Tibial nerve (tissue), 3 donors: ENCODE data around the gene RPTOR.

Experiments used
- POLR2A ChIP-seq, 2 donors: fragments of 450-650 bp; IDR thresholded peaks; one replicate each; pipeline ENCODE4 v1.6.1; 2017; ENCODE audit warnings: antibody characterized with exemption in 2 of 2, mild to moderate bottlenecking in 2 of 2, moderate library complexity in 2 of 2
- TF ChIP-seq, protein P1 (sequence below), 5 experiments: fragments of 200-600 bp in 3 of 5; fragments of 450-650 bp in 2 of 5; sonication (generic) in 3 of 5; IDR thresholded peaks; one replicate each; pipeline ENCODE4 v1.5.1; 2016 to 2019; ENCODE audit warnings: antibody characterized with exemption in 5 of 5, mild to moderate bottlenecking in 3 of 5, moderate library complexity in 2 of 5

DNA sequence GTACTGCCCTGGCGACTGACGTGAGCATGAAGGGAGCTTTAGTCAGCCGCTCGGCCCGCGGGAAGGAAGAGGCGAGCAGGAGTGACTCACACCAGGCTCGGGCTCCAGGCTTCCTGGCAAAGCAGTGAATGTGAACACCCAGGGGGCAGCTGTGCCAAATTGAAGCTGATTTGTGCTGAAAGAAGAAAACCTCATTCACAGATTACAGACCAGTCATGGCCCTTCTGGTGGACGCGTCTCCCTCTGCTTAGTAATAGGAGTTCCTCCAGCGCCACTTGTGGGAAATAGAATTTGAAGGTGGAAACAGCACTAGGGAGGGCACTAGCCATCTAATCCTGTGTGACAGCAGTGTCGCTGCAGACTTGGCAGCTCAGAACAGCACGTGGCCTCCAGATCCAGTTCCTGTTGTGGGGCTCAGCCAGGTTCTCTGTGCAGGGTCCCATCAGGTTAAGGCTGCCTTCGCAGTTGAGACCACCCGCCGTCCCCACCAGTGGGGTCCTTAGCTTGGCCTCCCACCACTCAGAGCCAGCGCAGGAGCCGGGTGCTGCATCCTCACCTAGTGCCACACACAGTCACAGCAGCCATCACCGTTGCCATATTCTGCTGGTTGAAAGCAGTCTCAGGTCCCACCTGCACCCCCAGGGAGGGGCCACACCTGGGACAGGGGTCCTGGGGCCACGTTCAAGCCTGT lies 282.5 kb downstream of the RPTOR start:
- TF ChIP-seq, protein P1, sequence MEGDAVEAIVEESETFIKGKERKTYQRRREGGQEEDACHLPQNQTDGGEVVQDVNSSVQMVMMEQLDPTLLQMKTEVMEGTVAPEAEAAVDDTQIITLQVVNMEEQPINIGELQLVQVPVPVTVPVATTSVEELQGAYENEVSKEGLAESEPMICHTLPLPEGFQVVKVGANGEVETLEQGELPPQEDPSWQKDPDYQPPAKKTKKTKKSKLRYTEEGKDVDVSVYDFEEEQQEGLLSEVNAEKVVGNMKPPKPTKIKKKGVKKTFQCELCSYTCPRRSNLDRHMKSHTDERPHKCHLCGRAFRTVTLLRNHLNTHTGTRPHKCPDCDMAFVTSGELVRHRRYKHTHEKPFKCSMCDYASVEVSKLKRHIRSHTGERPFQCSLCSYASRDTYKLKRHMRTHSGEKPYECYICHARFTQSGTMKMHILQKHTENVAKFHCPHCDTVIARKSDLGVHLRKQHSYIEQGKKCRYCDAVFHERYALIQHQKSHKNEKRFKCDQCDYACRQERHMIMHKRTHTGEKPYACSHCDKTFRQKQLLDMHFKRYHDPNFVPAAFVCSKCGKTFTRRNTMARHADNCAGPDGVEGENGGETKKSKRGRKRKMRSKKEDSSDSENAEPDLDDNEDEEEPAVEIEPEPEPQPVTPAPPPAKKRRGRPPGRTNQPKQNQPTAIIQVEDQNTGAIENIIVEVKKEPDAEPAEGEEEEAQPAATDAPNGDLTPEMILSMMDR (IDR thresholded peaks at IDR 0.05) = no peak
- TF ChIP-seq POLR2A (IDR thresholded peaks at IDR 0.05) = no peak
